Cardiac atrium fibroblast (primary cell): Measurements from ENCODE around the gene SYNE4. TPM values are rescaled to one million over a fixed set of nuclear protein-coding genes. Genes with fewer than 3 reads are reported as not detected.

ENCODE experiments used
- total RNA-seq: library from RNA; depleted of rRNA; stranded (reverse); fragments of >200 nt; gene quantifications from 2 replicates; pipeline ENCODE4 v1.2.3, GENCODE V29; 2015

Gene SYNE4, protein sequence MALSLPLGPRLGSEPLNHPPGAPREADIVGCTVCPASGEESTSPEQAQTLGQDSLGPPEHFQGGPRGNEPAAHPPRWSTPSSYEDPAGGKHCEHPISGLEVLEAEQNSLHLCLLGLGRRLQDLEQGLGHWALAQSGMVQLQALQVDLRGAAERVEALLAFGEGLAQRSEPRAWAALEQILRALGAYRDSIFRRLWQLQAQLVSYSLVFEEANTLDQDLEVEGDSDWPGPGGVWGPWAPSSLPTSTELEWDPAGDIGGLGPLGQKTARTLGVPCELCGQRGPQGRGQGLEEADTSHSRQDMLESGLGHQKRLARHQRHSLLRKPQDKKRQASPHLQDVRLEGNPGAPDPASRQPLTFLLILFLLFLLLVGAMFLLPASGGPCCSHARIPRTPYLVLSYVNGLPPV
- not detected in 2 replicates for total RNA-seq

DNA sequence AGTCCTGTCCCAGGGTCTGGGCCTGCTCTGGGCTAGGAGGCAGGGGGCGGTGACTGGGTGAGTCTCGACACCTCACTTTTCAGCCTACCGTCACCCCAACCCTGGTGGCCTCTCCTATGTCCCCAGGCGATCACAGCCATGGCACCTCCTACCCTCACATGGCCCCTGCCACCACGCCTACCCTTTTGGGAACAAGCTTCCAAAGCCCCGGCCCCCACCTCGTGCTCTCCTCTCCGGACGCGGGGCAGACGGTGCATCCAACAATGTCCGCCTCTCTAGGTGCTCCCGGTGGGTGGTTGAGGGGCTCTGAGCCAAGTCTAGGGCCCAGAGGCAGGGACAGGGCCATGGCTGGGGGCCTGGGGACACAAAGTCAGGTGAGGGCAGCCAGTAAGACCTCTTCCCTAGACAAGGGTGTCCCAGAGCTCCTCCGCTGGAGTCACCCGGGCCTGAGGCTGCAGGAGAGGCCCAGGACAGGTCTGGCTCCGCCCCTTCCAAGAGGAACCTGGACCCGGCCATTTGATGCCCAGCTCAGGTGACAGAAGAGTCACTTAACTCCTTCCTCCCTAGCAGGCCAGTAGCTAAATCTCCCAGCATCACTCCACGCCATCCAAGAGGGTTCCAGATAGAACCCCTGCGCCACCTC lies at the start of gene SYNE4:
Gene SYNE4 (minus strand): TSS at position 478 of the 643 bp plus-strand sequence. CDS start 132 bp downstream, at position 346.

DNA sequence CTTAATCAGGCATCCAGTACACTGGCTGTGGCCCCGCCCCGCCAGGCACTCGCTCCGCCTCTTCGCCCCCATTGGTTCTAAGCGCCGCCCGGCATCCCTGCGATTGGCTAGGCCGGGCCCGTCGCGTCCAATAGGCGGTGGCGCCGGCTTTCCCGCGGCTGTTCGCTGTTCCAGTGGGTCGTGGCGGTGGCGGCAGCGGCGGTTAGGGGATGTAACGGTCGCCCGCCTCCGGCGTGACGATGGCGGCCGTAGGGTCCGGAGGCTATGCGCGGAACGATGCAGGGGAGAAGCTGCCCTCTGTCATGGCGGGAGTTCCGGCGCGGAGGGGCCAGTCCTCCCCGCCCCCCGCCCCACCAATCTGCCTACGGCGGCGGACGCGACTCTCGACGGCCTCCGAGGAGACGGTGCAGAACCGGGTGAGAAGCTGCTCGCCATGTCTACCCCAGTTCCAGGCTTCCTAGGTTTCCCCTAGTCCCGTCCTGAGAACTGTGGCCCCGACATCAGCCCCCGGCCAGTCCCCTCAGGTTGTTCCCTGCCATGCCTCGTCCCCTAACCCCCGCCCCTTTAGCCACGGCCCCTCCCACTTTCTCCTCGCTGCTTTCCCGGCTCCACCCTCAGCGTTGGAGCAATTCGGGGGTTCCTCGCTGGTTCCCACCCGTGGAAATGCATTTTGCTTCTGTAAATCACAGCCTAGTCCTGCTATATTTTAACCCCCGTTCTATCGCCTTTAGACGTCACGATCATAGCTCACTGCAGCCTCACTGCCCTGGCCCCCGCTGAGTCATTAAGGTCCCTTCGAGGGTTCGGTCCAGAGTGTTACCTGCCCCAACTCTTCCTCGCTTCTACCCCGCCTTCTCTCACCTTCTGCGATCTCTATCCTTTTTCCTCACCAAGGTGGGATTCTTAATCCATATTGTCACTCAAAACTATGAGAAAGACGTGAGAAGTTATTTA lies 46.4 kb upstream of the SYNE4 start, which contains the start of gene WDR62:
Gene WDR62 (plus strand): TSS at position 165 of the 954 bp plus-strand sequence. CDS start 75 bp downstream, at position 240.

DNA sequence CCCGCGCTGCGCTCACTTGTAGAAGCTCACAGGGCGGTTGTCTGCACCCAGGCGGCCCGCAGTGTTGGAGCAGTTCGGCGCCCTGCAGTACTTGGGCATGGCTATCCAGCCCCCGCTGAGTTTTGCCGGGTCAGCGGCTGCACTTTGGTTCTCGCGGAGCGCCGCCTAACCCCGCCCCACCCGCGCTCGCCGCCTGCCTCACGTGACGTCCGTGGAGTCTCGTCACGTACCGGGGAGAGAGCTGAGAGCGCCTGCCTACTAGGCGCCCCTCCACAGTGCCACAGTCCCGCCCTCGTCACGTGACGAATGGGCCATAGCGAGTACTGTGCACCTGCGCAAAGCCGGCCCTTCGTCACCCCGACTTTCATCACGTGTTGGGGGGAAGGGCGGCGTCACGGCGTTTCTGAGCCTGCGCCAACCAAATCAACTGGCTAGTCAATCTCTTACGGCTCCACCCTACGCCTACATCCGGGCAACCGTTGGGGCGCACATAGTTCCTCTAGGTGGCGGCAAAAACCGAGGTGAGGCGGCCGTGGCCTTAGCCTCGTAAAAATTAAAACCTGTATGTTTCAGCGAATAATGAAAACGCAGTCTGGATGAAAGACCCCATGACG lies 45.6 kb upstream of the SYNE4 start, which contains the start of gene THAP8:
Gene THAP8 (minus strand): TSS at position 167 of the 614 bp plus-strand sequence. CDS start 68 bp downstream, at position 99.

DNA sequence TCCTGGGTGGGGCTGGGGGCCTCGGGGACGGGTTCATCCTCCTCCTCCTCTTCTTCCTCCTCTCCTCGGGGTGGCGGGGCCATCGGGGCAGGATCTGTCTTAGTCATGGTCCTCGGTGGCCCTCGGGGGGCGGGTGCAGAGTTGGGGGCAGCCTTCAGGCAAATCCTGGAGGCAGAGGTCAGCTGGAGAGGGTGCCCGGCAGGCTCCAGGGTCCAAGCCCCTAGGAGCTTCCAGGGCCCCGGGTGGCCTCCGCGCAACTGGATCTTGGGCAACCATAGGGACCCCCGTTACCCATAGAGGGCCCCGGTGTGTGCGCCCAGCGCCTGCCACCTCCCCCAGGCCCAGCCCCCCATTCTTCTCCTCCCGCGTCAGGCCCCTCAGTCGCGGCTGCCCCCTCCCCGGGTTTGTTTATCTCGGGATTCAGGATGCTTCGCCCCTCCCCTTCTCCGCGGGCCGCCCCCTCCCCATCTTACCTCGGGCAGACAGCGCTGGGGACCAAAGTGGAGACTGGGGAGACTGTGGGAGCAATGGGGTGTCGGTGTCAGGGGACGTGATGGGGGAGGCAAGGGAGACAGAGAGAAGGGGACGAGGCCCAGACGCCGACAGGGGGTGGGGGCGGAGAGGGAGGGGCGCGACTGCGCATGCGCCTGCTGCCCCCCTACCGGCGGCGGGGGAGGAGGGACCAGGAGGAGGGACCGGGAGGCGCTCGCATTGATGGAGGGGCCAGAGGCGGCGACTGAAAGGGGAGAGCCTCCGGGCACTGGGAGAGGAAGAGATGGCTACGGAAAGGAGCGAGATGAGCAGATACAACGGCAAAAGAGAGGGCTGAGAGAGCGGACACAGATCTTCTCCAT lies 23.9 kb upstream of the SYNE4 start, which contains the start of gene CLIP3:
Gene CLIP3 (minus strand): TSS at position 623 of the 854 bp plus-strand sequence. CDS start 516 bp downstream, at position 107.

DNA sequence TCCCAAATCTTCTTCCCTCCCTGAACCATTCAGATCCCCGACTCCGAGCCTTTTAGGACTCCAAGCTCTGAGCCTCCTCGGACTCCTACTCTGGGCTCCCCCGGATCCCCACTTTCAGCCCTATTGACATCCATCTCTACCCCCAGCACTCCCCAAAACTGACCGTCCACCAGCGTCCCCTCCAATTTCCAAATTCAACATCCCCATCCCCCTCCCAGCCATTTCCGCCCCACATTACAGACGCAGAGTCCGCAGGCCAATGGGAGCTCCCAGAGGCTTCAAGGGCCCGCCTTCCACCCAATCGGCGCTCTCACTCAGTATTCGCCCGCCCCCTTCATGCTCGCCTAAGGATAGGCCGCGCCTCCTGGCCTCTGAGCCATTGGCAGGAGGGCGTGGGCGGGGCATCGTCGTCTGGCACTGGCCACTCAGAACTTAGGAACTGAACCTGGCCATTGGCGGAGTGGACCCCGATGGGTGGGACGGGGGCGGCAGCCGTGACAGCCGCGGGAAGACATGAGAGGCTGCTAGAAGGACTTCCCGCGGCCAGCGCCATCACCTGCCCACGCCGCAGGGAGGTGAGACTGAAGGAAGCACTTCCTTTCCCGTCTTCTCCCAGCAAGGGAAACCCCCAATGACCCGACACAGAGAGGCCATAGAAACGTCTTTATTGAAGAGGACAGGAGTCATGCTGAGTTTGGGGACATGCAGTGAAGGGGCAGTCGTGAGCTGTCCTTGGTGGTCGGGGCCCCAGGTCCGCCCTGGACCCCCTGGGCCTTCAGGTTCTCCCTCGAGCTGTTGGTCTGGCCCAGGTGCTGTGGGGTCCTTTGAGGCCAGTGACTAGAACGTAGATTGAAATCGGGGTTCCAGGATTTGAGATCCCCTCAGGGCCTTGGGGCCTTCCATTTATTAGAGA lies 5.7 kb upstream of the SYNE4 start, which contains the start of gene ALKBH6:
Gene ALKBH6 (minus strand): TSS at position 202 of the 913 bp plus-strand sequence. CDS start 816 bp downstream, outside the sequence.

DNA sequence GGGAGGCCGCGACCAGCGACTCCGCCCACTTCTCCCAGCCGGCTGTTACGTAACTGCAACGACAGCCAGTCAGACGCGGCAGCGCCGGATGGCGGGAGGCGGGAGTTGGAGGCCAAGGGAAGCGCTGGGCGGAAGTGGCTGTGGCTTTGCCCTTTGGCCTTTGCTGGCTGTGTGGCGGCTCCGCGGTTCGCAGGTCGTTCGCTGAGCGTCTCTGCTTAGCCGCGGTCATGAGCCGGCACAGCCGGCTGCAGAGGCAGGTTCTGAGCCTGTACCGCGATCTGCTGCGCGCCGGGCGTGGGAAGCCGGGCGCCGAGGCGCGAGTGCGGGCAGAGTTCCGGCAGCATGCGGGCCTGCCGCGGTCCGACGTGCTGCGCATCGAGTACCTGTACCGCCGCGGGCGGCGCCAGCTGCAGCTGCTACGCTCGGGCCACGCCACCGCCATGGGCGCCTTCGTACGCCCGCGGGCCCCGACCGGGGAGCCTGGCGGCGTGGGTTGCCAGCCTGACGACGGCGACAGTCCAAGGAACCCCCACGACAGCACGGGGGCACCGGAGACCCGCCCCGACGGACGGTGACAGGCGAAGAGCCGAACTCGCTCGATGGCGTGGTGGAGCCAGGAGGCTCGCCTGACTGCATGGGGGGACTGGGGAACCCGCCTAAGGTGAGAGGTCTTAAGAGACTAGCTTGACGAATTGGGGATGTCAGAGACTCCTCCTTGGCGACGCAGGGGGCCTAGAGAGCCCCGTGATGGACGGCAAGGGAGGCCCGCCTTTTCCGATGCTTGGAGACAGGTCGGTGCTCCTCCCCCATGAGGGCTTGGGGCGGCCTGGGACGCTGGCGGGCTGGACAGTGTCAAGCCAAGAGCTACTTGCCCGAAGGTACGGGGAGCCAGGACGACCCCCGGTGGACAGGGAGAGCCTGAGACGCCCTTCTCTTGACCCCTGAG lies 13.3 kb downstream of the SYNE4 start, which contains the start of gene SDHAF1:
Gene SDHAF1 (plus strand): TSS at position 141 of the 946 bp plus-strand sequence. CDS start 87 bp downstream, at position 228.

Other genes starting within 250 kb of the SYNE4 start
- gene ARHGAP33, start 233.2 kb downstream of the SYNE4 start, total RNA-seq: 0.49 and 2.3 TPM in 2 replicates
- not detected in 2 replicates for gene PRODH2, start 196.0 kb downstream of the SYNE4 start, total RNA-seq
- not detected in 2 replicates for gene NPHS1, start 156.3 kb downstream of the SYNE4 start, total RNA-seq
- 0.81 TPM in 1 of 2 replicates, not detected in the other for gene KIRREL2, start 151.9 kb downstream of the SYNE4 start, total RNA-seq
- 20.4 and 38.2 TPM in 2 replicates for gene APLP1, start 140.2 kb downstream of the SYNE4 start, total RNA-seq
- 2.2 and 2.4 TPM in 2 replicates for gene NFKBID, start 108.3 kb downstream of the SYNE4 start, total RNA-seq
- gene HCST, start 106.3 kb downstream of the SYNE4 start, total RNA-seq: not detected in 2 replicates
- not detected in 2 replicates for gene TYROBP, start 100.5 kb downstream of the SYNE4 start, total RNA-seq
- 5.0 and 12.1 TPM in 2 replicates for gene LRFN3, start 72.4 kb downstream of the SYNE4 start, total RNA-seq
- 26.2 and 28.0 TPM in 2 replicates for gene SDHAF1, start 13.6 kb downstream of the SYNE4 start, total RNA-seq
- 27.1 and 36.6 TPM in 2 replicates for gene ALKBH6, start 5.4 kb upstream of the SYNE4 start, total RNA-seq
- 9.2 and 10.5 TPM in 2 replicates for gene CLIP3, start 24.1 kb upstream of the SYNE4 start, total RNA-seq
- gene THAP8, start 45.5 kb upstream of the SYNE4 start, total RNA-seq: 15.2 and 19.7 TPM in 2 replicates
- gene WDR62, start 46.1 kb upstream of the SYNE4 start, total RNA-seq: 1.3 and 1.6 TPM in 2 replicates
- gene OVOL3, start 102.3 kb upstream of the SYNE4 start, total RNA-seq: not detected in 2 replicates
- gene POLR2I, start 106.1 kb upstream of the SYNE4 start, total RNA-seq: 40.2 and 41.3 TPM in 2 replicates
- 176 and 267 TPM in 2 replicates for gene TBCB, start 106.7 kb upstream of the SYNE4 start, total RNA-seq
- gene CAPNS1, start 131.3 kb upstream of the SYNE4 start, total RNA-seq: 270 and 285 TPM in 2 replicates
- 29.1 and 35.2 TPM in 2 replicates for gene COX7A1, start 143.6 kb upstream of the SYNE4 start, total RNA-seq
- 2.3 and 3.6 TPM in 2 replicates for gene ZNF565, start 205.9 kb upstream of the SYNE4 start, total RNA-seq
- gene ZNF146, start 206.3 kb upstream of the SYNE4 start, total RNA-seq: 46.0 and 77.9 TPM in 2 replicates